SIG-M5 (cell line): ENCODE results near the gene CHST3.

Experiments used
- DNase-seq: peaks from one replicate; lab custom pipeline; 2025; lab: John Stamatoyannopoulos, UW

The CHST3 gene

DNA sequence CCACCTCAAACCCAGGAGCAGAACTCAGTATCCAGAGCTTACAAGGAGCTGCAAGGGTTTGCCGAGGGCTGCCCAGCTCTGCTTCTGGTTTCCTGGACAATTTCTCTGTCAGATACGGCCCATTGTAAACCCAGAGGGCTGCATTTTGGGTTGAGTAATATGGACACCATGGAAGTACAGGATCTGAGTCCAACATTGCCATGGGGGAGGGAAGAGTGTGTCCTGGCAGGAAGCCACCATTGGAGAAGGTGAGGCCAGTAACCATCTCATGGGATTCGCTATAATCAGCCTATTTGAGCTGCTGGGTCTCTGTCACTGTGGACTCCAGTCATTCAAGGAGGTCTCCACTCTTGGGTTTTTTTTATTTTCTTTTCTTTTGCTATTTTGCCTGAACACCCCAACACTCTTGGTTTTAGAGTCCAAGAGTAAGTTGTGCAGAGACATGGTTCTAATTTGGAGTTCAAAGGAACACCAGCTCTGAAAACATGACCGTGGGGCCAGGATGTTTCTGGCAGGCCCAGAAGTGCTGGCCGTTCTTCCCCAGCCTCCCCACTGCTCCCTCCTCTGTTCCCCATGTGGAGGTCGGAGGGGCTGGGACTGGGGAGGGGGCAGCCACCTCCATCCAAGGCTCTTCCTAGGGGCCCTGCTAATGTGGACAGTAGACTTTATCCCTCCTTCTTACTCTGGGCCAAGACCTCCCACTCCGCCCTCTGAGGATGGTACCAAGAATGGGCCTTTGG is 46.2 kb downstream of the CHST3 start:
- no peak for DNase-seq

DNA sequence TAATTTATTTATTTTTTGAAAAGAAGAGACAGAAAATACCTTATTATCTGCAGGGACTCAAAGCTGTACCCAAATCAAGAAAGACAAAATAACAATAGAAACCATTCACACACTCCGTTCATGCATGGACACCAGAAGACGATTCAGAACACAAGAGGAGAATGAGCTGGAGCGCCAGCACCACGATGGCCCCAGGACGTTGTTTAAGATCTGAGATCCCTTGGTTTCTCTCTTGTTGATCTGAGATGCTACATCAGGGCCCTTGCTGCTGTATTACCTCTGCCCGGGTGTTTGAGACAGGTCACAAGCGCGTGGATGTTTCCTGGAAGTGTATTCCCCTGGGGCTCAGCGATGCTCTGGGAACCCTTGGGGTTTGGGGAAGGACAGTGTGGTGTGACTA is 46.8 kb downstream of the CHST3 start:
- DNase-seq = no peak

GRCh38 chr10:72011468-72011867 is 47.3 kb downstream of the CHST3 start:
- DNase-seq = no peak

DNA sequence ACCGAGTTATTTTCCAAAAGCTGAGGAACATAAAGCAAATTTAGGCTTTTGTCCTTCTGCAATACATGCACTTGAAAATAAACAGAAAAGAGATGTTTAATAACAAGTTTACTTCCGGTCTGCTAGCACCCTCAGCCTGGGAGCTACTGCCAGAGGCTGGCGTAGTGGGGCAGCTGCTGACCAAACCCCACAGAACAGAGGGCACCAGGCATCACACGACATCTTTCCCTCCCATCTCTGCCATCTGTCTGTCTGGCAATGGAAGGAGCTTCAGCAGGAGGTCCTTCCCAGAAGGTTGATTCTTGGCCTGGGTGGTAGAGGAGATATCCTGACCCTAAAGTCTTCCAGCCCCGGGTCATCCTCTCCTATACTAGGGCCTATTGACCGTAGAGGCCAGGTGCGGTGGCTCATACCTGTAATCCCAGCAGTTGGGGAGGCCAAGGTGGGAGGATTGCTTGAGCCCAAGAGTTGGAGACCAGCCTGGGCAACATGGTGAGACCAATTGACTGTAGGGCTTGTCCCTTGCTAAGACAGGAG is 47.8 kb downstream of the CHST3 start:
- no peak for DNase-seq

DNA sequence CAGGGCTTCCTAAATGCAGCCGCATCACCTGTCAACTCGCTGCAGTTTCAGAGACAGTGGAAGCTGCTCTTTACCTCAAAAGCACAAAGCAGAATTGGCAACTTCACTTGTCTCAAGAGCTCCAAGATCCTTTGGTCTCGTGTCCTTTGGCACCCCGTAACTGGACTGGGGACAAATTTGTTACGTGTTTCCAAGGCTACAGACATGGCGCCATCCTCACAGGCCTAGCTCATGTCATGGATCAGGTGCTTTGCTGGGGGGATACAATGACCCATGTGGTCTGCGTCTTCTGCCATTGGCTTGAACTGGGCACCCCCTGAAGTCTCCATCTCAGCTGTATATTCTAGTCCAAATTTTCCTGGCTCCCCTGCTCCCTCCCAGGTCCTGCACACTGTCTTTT is 48.6 kb downstream of the CHST3 start:
- DNase-seq = no peak

- DNase-seq = no peak
Measured at GRCh38 chr10:72013202-72013945, 49.2 kb downstream of the CHST3 start.

DNA sequence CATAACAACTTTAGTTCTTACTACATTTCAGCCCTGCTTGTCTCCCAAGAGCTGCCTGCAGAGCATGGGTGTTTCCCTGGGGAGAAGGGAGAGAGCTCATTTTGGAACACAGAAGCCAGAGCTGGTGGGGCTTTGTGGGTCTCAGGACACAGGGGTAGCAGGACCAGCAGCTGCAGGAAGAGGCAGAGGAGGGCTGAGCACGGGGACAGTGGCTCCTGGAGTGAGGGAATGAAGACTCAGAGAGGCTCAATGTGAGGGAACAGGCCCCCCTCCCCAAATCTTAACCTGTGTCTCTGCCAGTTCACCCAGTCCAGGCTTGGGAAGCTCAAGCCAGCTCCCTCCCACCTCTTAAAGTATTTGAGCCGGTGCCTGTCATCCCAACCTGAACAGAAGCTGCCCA is 50.0 kb downstream of the CHST3 start:
- no peak for DNase-seq

- no peak for DNase-seq
Measured at GRCh38 chr10:72014785-72015480, 50.7 kb downstream of the CHST3 start.

- DNase-seq = no peak
Measured at GRCh38 chr10:72015841-72016240, 51.6 kb downstream of the CHST3 start.

- DNase-seq = no peak
Measured at GRCh38 chr10:72016608-72017300, 52.6 kb downstream of the CHST3 start.

GRCh38 chr10:72019085-72019876 is 55.1 kb downstream of the CHST3 start:
- DNase-seq = no peak

DNA sequence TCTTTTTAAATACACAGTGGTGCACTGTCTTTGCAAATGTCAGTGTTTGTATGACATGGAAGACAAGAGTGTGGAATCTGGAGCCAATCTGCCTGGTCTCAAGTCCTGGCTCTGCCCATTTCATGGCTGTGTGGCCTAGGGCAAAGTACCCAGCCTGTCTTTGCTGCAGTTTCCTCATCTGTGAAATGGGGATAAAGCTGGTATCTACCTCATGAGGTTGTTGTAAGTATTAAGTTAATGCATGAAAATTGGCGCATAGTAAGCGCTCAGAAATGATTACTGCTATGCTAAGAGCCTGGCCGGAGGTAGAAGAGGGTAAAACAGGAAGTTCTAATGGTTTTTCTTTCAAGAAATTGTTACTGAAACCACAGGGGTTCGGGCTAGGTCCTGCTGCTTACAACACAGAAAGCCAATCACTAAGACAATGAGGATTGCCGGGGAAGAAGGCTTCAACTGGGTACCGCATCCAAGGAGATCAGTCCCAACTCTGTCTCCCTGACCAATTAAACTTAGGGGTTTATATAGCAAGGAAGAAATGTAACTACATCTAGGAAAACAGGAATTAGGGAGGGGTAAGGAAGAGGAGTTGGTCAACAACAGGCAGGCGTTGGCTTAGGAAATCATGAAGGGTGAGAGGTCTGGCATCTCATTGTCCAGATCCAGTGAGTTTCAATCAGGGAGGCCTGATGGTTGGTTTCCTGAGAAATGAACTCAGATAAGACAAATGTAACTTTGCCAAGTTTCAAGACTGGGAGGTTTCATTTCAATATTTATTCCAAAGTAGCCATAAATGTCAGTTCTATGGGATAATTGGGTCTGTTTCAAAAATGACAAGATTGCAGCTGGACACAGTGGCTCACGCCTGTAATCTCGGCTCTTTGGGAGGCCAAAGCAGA is 57.0 kb downstream of the CHST3 start:
- DNase-seq = no peak

DNA sequence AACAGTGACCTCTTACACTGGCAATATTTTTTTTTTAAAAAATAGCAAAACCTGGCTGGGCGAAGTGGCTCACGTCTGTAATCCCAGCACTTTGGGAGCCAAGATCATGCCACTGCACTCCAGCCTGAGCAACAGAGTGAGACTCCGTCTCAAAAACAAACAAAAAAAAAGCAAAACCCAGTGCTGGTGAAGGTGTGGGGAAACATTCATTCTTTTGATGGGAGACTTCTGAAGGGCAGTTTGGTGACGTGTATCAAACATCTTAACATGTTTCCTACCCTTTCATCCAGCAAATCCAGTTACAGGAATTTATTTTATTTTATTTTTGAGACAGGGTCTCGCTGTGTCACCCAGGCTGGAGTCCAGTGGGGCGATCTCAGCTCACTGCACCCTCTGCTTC is 58.0 kb downstream of the CHST3 start:
- no peak for DNase-seq

GRCh38 chr10:72024596-72024995 is 60.4 kb downstream of the CHST3 start:
- DNase-seq = no peak

DNA sequence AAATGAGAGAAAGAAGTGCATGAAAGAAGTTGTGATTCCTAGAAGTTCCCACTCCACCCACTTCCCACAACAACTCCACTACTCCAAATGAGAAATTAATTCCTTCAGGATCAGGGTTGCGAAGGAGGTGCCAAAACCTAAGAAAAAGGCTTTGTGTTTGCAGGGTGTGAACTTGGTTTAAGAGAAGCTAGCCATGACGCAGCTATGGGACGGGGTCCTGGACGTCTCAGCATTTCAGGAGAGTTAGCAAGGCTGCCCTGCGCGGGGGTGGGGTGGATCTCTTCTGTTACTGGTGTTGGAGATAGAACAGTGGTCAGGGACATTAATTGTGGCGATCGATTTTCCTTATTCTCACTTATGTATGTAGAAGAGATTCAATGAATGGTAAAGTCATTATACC is 61.2 kb downstream of the CHST3 start:
- DNase-seq = no peak

GRCh38 chr10:72025832-72026231 is 61.6 kb downstream of the CHST3 start:
- DNase-seq = no peak

GRCh38 chr10:72026278-72027111 is 62.3 kb downstream of the CHST3 start:
- DNase-seq = no peak

DNA sequence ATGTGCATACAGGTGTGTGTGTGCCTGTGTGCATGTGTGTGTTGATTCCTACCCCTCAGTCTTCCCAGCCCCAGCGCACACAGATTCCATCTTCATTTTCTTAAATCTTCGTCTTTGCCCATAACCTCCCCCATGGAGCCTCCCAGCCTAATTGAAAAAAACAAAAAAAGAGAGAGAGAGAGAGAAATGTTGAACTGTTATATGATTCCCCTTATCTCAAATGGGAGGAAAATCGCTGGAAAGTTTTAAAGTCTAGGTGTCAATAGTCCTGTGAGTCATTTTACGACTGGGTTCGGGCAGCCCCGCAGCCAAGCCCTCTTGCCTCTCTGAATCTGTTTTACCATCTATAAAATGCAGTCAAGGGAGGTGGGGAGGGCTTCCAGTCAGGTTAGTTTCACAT is 63.3 kb downstream of the CHST3 start:
- DNase-seq = no peak

- no peak for DNase-seq
Measured at GRCh38 chr10:72029414-72029813, 65.2 kb downstream of the CHST3 start.
